NCI-H2196 (cell line): ENCODE results near the gene CPTP.
A peak's percentile ranks its signal among the peaks of the same experiment; 100 is the strongest.
"Not testable (repeated sequence)": the region's sequence is repeated elsewhere in the genome, so short reads cannot be mapped to it uniquely, and the experiment has no call there.

ENCODE experiments used
- DNase-seq: peaks from one replicate; lab custom pipeline; 2025; ENCODE audit not compliant: unreplicated experiment; lab: John Stamatoyannopoulos, UW

The CPTP gene

DNA sequence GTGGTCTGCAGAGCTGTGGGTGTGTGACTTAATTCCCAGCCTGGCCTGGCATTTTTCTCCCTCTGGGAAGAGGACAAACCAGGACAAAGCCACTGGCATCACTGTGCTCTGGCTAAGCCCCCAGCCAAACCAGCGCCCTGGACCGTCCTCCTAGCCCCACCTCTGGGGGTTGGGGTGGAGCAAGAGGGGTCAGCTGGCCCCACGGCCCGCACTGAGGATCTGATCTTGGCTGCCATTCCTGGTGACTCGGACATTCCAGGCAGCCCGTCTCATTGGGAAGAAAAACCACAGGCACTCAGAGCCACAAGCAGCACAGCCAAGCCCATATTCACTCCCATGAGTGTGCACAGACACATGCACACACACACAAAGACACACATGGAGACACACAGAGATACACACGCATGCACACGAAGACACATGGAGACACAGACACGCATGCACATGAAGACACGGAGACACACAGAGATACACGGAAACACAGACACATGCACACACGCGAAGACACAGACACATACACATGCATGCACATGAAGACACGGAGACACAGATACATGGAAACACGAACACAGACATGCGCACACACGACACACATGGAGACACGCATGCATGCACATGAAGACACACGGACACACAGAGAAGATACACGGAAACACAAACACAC is 36.0 kb downstream of the CPTP start:
- DNase-seq = peak; percentile 19

DNA sequence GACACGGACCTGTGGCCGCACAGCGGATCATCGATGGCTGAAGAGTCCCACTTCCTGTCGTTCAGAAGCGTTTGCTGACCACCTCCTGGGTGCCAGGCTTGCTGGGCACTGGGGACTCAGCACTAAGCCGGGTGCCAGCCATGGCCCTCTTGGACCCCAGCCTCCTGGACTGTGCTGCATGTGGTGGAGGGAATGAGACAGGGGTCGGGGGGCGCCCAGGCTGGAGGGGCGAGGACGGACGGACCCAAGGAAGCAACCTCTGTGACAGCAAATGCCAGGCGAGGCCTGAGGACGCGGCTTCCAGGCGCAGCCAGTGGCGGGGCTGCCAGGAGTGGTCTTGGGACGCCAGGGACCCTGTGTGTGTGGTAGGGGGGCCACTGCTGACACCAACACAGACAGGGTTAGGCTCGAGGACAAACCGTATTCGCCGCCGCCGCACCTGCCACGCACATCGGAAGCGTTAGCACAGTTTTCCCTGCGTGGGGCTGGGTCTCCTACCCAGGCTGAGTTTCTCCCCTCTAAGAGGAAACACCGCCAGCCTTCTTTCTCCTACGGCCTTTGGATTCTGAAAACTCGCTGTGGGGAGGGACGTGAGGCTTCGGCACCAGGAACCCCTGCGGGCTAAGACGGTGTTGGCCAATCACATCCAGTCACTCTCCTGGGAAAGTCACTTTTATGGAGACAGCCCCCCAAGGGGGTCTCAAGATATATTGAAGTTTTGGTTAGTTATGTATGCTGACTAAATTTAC is 36.8 kb downstream of the CPTP start:
- DNase-seq = no peak

DNA sequence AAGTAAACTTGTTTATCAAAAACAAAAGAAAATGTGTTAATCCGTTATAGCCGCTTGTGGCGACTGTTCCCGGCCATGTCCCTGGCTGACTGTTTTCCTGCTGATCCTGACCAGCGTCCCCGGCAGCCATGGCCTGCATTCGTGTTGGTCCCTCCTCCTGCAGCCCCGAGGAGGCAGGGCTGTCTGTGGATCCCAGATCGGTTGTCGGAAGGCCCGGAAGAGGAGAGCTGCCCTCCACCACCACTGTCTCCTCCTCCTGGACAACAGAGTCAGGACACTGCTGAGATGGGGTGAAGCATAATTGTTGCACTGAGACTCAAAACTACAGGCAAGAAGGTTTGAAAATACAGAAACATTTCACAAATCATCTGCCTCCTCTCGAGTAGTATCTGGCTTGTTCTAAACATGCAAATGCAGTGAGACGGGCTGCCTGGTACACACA is 37.4 kb downstream of the CPTP start:
- DNase-seq = no peak

DNA sequence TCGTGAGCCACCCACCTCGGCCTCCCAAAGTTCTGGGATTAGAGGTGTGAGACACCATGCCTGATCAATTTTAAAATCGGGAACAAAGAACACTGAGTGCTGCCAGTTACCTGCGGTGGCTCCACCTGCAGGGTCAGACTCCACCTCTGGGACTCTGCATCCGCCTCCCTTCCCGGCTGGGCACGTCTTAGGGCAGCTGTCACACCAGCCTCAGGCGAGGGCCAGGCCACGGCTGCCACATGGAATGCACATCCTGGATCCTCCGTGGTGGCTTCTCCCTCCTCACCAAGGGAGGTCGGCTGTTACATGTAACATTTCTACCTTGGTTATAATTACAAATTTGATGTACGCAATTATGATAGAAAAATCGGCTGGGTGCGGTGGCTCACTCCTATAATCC is 39.7 kb downstream of the CPTP start:
- DNase-seq = no peak

GRCh38 chr1:1365875-1366698 is 41.5 kb downstream of the CPTP start:
- no peak for DNase-seq

- DNase-seq = no peak
Measured at GRCh38 chr1:1366699-1367066, 42.1 kb downstream of the CPTP start.

GRCh38 chr1:1367315-1367714 is 42.7 kb downstream of the CPTP start:
- DNase-seq = no peak

- not testable (repeated sequence) for DNase-seq
Measured at GRCh38 chr1:1370094-1370493, 45.5 kb downstream of the CPTP start.

DNA sequence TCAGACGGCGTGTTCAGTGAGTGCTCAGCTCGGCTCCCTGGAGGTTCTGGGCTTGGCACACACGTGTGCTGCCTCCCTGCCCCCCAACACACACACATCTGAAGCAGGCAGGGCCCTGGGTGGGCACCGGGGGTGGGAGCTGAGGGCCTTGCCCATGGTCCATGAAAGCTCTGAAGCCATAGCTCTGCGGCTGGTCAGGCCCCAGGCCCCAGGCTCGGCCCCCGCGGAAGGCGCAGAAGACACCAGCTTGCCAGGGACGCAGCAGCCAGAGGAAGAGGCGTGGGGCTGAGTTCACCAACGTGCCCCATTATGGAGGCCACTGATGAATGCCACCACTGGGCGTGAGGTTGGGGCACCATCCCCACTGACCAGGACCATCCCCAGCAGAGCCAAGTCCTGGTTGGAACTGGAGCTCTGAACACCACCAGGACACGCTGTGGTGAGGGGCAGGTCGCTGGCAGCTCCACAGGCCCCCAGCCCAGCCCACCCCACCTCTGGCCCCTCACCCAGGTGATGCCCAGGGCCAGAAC is 46.2 kb downstream of the CPTP start:
- no peak for DNase-seq

GRCh38 chr1:1371364-1371745 is 46.8 kb downstream of the CPTP start:
- no peak for DNase-seq

GRCh38 chr1:1371746-1372711 is 47.4 kb downstream of the CPTP start:
- DNase-seq = peak; percentile 85

DNA sequence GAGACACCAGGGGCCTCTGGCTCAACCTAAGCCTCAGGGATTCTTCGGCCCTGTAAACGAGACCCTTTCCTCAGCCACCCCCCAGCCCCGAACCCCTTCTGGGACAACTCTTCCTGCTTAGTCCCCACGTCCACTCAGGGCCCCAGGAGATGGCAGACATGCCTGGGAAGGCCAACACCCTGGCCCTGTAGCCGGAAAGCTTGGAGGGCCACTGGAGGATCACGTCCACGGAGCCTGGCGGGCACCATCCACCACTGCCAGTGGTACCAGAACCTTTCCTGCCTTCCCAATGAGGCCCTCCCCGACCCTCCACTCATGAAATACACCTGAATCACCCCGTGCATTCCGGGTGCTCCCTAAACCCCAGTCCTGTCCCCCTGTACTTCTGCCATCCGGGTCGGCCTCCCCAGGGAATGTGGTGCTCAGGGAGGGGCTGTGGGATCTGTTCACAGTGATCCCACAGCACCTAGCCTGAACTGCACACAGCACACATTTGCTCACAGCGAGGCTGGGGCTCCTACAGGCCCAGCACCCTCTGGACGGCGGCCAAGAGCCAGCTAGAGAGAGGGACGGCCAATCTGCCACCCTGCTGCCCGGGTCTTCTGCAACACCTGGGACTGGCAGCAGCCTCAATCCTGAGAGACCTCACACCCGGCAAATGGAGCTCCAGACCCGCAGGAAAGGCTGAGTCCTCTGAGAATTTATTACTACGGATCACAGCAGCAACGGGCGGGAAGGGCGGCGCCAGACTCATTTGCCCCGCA is 48.6 kb downstream of the CPTP start:
- DNase-seq = no peak

DNA sequence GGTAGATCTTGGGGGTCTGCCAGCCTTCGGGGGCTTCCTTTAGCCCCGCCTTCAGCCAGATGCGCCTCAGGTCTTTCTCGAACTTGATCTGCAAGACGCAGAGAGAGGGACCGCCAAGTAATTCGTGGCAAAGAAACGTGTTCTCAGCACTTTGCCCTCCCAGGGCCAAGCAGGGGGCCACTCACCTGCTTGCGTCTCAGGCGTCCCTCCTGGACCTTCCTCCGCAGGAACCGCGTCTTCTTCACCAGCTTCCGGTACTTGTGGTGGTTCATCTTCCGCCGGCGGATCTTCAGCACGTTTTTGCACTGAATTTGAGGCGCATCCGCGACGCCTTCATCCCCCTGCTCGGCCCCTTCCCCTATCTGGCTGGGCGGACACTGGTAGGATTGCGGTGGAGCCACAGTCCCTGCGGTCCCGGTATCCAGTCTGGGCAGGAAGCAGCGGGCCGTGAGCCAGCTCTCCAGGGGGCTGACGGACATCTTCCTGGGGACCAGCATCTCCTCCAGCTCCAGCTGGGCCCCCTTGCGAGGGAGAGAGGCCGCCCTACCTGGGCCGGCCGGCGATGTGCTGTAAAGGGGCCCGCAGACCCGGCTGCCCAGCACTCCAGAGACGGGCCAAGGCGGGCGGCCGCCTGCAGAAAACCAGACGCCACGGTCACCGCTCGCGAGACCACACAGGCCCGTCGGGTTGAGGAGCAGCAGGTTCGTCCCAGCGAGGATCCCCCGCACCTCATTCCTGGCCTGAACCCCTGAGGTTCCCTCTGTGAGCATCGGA is 49.4 kb downstream of the CPTP start:
- no peak for DNase-seq

GRCh38 chr1:1374589-1374928 is 50.0 kb downstream of the CPTP start:
- DNase-seq = no peak

- DNase-seq = peak; percentile 100
Measured at GRCh38 chr1:1374929-1375662, 50.5 kb downstream of the CPTP start, which contains the start of gene AURKAIP1. TSS of gene AURKAIP1 (minus strand) at chr1:1375207. CDS start at chr1:1374756, 451 bp downstream.

DNA sequence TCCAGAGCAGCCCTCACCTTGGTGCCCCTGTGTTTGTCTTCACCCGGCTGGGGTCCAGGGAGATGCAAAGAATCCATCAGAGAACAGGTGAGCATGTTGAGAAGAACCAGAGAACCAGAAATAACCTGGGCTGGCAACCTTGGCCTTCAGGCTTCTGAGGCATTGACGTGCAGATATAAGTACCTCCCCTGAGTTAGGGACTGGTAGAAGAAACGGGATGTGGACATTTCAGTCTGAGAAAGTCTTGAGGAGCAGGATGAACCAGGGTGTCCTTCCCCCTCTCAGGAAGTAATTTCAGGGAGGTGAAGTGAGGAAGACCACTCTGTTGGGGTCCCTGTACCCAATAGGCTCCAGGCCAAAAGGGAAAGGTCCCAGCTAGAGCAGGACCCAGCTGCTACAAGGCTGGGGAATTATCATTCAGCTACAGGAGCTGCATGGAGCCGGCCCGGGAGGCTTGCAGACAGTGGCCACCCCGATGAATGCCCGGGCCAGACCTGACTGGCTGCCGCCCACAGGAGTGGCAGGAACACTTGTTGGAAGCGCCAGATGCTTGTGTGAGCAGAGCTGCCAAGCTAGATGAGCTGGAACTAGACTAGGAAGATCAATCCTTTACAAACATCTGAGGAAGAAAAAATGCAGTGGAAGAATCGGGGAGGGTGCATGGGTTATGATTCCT is 52.1 kb downstream of the CPTP start:
- no peak for DNase-seq

- no peak for DNase-seq
Measured at GRCh38 chr1:1377540-1378205, 53.1 kb downstream of the CPTP start.
